Thyroid gland (tissue), 4 donors: ENCODE results near the gene FAM89B.

Experiments
- POLR2A ChIP-seq, 2 donors: fragments of 450-650 bp; IDR thresholded peaks; one replicate each; pipeline ENCODE4 v1.6.1; 2017; ENCODE audit warnings: antibody characterized with exemption in 2 of 2, mild to moderate bottlenecking in 2 of 2, moderate library complexity in 1 of 2
- TF ChIP-seq, protein P1 (sequence below), 6 experiments: fragments of 200-600 bp in 3 of 6; fragments of 450-650 bp in 3 of 6; sonication (generic) in 3 of 6; IDR thresholded peaks; one replicate each; pipeline ENCODE4 v1.5.1; 2016 to 2019; ENCODE audit warnings: antibody characterized with exemption in 6 of 6, mild to moderate bottlenecking in 2 of 6, inconsistent platforms in 1 of 6, moderate library complexity in 1 of 6

DNA sequence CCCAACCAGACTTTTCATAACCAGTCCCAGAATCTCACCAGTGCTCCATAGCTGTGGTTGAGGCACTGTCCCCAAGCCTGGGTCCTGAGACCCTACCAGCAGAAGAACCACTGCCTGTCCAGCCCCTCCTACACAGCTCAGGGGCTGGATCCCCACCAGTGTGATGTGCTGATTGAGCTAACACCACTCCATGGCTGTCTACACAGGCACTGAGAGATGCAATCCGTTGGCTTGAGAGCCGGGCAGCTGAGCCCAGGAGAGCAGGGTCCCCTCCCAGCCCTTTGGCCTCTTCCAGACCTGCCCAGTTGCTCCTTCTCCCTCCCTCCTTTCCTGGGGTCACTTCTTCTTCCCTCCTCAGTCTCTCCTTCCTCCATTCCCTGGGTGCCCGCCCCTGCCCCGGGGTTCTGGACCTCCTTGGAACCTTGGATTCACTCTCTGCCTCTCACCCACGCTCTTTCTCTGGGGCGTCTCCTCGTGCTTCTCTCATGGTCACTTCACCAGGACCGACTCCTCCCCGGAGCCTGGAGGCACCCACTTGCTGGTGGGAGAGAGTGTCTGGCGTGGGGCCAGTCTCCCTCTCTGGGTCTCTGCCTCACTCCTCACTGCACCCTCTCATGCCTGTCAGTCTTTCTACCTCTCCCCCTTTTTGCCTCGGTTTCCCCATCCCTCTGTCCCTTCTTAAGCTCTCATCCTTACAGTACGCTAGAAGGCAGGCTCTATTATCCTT lies 48.2 kb upstream of the FAM89B start:
- TF ChIP-seq, protein P1, sequence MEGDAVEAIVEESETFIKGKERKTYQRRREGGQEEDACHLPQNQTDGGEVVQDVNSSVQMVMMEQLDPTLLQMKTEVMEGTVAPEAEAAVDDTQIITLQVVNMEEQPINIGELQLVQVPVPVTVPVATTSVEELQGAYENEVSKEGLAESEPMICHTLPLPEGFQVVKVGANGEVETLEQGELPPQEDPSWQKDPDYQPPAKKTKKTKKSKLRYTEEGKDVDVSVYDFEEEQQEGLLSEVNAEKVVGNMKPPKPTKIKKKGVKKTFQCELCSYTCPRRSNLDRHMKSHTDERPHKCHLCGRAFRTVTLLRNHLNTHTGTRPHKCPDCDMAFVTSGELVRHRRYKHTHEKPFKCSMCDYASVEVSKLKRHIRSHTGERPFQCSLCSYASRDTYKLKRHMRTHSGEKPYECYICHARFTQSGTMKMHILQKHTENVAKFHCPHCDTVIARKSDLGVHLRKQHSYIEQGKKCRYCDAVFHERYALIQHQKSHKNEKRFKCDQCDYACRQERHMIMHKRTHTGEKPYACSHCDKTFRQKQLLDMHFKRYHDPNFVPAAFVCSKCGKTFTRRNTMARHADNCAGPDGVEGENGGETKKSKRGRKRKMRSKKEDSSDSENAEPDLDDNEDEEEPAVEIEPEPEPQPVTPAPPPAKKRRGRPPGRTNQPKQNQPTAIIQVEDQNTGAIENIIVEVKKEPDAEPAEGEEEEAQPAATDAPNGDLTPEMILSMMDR (IDR thresholded peaks at IDR 0.05), result no peak
- TF ChIP-seq POLR2A (IDR thresholded peaks at IDR 0.05), result no peak
